ENCODE measurements around the gene UBL7. TPM values are rescaled to one million over a fixed set of nuclear protein-coding genes. Genes with fewer than 3 reads are reported as not detected.

Gene UBL7
- total RNA-seq, 4 donors from 2014 or later: 31.2 to 44.0 (median 35.2) TPM

DNA sequence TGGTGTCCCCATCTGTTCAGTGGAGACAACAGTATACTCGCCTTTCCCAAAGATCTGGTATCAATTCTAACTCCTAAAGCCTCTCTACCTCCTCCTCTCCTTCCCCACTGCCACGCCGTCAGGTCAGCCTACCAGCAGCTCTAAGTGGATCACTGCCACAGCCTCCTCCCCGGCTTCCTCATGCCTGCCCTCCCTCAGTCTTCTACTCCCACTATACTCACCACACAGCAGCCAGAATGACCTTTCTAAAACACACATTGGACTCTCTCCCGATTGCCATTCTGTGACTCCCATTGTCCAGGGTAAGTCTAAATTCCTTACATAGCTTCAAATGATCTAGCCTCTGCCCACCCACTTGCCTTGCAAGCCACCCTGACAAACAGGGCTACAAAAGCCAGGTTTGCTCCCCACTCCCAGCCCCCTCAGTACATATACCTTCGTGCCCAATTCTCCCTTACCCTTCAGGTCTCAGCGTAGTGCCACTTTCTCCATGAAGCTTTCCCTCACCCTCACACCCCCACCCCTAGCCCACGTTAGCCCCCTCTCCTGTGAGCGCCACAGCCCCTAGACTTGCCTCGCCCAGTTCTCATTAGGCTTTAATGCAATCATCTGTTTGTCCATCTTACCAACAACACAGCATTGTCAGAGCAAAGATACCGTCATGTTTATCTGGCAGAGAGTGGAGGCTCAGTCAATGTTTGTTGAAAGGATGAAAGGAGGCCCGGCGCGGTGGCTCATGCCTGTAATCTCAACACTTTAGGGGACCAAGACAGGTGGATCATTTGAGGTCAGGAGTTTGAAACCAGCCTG, 17.7 kb downstream of the UBL7 start:
- H3K4me1 ChIP-seq: no peaks in the 10 kb centered on the region
- 79 to 81% methylated on average over 12 to 14 of the region's 14 CpGs for WGBS, 2 donors
- no peak for TF ChIP-seq POLR2A (IDR thresholded peaks at IDR 0.05)
- TF ChIP-seq, protein P1, sequence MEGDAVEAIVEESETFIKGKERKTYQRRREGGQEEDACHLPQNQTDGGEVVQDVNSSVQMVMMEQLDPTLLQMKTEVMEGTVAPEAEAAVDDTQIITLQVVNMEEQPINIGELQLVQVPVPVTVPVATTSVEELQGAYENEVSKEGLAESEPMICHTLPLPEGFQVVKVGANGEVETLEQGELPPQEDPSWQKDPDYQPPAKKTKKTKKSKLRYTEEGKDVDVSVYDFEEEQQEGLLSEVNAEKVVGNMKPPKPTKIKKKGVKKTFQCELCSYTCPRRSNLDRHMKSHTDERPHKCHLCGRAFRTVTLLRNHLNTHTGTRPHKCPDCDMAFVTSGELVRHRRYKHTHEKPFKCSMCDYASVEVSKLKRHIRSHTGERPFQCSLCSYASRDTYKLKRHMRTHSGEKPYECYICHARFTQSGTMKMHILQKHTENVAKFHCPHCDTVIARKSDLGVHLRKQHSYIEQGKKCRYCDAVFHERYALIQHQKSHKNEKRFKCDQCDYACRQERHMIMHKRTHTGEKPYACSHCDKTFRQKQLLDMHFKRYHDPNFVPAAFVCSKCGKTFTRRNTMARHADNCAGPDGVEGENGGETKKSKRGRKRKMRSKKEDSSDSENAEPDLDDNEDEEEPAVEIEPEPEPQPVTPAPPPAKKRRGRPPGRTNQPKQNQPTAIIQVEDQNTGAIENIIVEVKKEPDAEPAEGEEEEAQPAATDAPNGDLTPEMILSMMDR (IDR thresholded peaks at IDR 0.05): no peak
- H3K27ac ChIP-seq: no peak overlapping the region
- H3K27me3 ChIP-seq: no peaks in the 10 kb centered on the region
- intact Hi-C loops (cut with DNase I): no loop called here
- H3K4me3 ChIP-seq: no peak overlapping the region
- H3K36me3 ChIP-seq: peaks cover 15 to 42% (median 15%) of the 10 kb centered on the region in 3 donors
- no peaks in the 10 kb centered on the region for H3K9me3 ChIP-seq
- no peak for DNase-seq

DNA sequence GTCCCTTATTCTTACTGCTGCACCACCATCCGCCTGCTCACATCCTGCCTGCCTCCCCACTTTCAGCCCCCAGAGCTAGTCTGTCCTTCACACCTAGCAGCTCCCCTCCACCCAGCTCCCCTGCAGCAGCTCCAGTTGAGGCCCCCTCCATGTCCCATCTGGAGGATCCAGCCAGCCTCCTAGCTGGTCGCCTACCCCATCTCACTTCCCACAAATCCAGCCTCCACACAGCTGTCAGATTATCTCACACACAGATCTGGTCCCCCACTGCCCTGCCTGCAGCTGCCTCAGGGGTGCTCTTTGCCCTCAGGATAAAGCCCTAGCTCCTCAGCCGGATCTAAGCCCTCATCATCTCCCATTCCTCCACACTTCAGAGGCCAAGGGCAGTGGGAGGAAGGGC, 18.4 kb downstream of the UBL7 start:
- no peak for DNase-seq
- 71 to 76% methylated on average over 3 of the region's 3 CpGs for WGBS, 2 donors
- Histone ChIP-seq H3K4me3 (no peak overlapping the region), H3K9me3 (no peaks in the 10 kb centered on the region), H3K4me1 (no peaks in the 10 kb centered on the region), H3K36me3 (peaks cover 8 to 35% (median 8%) of the 10 kb centered on the region in 3 donors), H3K27ac (no peak overlapping the region), H3K27me3 (no peaks in the 10 kb centered on the region)
- intact Hi-C loops (cut with DNase I): no loop called here
- TF ChIP-seq, protein P1 (IDR thresholded peaks at IDR 0.05): no peak
- TF ChIP-seq POLR2A (IDR thresholded peaks at IDR 0.05): no peak

DNA sequence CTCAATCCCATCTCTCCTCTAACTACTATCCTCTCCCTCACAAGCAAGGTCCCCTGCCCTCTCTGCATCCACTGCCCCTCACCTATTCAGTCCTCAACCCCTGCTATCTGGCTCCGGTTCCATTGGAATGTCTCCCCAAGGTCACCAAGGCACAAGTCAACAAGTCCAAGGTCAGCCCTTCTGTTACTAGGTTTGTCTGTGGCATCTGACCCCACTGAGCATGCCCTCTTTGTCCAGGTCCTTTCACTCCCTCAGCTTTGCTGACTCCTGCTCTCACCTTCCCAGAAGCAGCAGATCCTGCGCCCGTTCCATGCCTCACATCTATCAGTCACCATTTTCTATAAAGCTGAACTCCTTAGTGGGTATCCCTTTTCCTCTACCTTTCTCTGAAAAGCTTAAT, 18.9 kb downstream of the UBL7 start:
- no peak for DNase-seq
- no peaks in the 10 kb centered on the region for H3K4me1 ChIP-seq
- intact Hi-C loops (cut with DNase I): no loop called here
- H3K27ac ChIP-seq: no peak overlapping the region
- 84 to 90% methylated on average over 3 of the region's 3 CpGs for WGBS, 2 donors
- no peaks in the 10 kb centered on the region for H3K9me3 ChIP-seq
- H3K36me3 ChIP-seq: peaks cover 2 to 29% (median 8%) of the 10 kb centered on the region in 3 donors
- TF ChIP-seq, protein P1 (IDR thresholded peaks at IDR 0.05): no peak
- no peak for TF ChIP-seq POLR2A (IDR thresholded peaks at IDR 0.05)
- no peaks in the 10 kb centered on the region for H3K27me3 ChIP-seq
- no peak overlapping the region for H3K4me3 ChIP-seq

DNA sequence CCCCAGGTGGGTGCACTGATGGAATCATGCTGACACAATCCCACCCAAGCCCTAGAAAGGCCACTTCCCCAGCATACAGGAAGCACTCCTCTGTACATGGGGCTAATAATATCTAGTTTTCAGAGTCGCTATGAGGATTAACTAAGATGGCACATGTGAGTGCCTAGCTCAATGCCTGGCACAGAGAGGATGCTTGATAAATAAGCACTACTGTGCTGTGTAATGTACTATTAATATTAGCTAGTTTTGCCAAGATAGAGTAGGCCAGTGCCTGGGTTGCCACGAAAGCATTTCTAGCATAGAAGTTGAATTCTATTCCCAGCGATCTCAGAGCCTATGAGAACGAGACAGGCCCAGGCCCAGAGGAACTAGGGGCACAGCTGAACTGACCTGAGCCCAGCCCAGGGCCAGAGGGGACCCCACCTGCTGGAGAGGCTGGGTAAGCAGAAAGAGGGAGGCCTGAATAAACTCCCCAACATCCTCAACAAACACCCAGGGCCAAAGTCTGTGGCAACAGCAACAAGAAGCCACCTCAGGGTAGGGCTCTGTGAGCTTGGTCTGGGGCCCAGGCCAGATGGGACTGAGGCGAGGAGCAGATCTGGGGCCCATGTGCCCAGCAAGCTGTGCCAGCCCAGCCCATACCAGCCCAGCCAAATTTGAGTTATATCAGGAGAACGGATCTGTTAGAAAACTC, 19.6 kb downstream of the UBL7 start:
- H3K4me3 ChIP-seq: no peak overlapping the region
- intact Hi-C loops (cut with DNase I): no loop called here
- WGBS, 2 donors: 80 to 87% methylated on average over 5 to 6 of the region's 6 CpGs
- H3K4me1 ChIP-seq: no peaks in the 10 kb centered on the region
- peaks cover 0 to 22% (median 8%) of the 10 kb centered on the region in 3 donors for H3K36me3 ChIP-seq
- H3K9me3 ChIP-seq: no peaks in the 10 kb centered on the region
- no peak for DNase-seq
- no peak overlapping the region for H3K27ac ChIP-seq
- H3K27me3 ChIP-seq: no peaks in the 10 kb centered on the region
- TF ChIP-seq, protein P1 (IDR thresholded peaks at IDR 0.05): no peak
- TF ChIP-seq POLR2A (IDR thresholded peaks at IDR 0.05): no peak

DNA sequence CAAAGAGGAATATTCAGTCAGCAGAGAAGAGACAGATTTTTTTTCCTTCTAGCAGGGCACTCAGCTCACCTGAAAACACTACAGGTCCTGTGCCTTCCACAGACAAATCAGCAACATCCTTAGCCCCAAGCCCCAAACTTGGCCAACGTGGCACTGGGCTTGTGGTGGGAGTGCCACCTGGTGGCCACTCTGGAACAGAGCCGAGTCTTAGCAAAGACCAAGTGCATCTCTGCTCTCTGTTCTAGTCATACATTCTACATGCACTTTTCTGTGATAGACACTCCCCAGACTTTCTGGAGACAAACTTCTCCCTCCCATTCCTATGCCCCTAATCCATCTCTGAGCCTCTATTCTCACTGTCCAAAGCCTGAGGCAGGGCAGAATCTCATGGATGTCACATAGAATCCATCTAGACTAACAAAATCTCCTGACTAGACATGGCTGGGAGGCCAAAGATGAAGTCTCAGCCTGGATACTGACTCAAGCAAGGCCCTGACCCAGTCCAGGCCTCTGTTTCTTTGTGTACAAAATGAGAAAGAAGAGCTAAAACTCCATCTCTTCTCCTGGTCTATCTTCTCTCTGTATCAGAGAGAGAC, 22.1 kb downstream of the UBL7 start:
- DNase-seq: peak; percentile 13
- no peaks in the 10 kb centered on the region for H3K36me3 ChIP-seq
- no peaks in the 10 kb centered on the region for H3K9me3 ChIP-seq
- WGBS, 2 donors: 0% methylated on average over 2 of the region's 2 CpGs; no CpG with 5 or more reads in 1 of the 2 donors
- H3K4me3 ChIP-seq: no peak overlapping the region
- H3K4me1 ChIP-seq: peaks cover 0 to 11% (median 0%) of the 10 kb centered on the region in 3 donors
- no peak overlapping the region for H3K27ac ChIP-seq
- intact Hi-C loops (cut with DNase I): no loop called here
- peaks cover 0 to 3% (median 0%) of the 10 kb centered on the region in 4 donors for H3K27me3 ChIP-seq
- TF ChIP-seq, protein P1 (IDR thresholded peaks at IDR 0.05): peak; percentile 68 to 91 (median 88)
- TF ChIP-seq POLR2A (IDR thresholded peaks at IDR 0.05): no peak
